HG03159 (cell line): Measurements from ENCODE around the gene ZNF287.
A peak's percentile ranks its signal among the peaks of the same experiment; 100 is the strongest.
"Not testable (repeated sequence)": the region's sequence is repeated elsewhere in the genome, so short reads cannot be mapped to it uniquely, and the experiment has no call there.

ENCODE experiments used
- ATAC-seq: cut with Tn5 transposase; IDR thresholded peaks from one replicate; pipeline ENCODE4 v1.9.1; 2021; ENCODE audit warnings: mild to moderate bottlenecking, moderate library complexity; ENCODE audit not compliant: unreplicated experiment

The ZNF287 gene

GRCh38 chr17:16568541-16569357 is at the start of gene ZNF287:
Gene ZNF287 (minus strand): TSS chr17:16569204. CDS start chr17:16567731, 1,473 bp downstream.
- peak; percentile 93 for ATAC-seq

- ATAC-seq: no peak
Measured at GRCh38 chr17:16617481-16618060, 48.6 kb upstream of the ZNF287 start.

DNA sequence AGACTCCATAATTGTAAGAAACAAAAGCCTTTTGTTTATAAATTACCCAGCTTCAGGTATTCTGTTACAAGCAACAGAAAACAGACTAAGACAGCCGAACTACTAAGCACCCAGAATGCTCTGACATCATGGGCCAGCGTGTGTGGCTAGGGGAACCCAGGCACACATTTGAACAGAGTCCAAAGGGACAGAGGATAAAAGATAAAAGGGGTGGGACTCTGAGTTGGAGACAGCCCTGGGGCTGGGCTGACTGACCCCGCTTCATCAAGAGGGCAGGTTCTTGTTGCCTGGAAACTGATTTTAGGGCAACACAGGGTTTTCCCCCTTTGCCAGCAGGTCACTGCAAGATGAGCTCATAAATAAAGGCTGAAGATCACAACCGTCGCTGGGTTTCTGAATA is 30.5 kb upstream of the ZNF287 start:
- ATAC-seq: no peak

- no peak for ATAC-seq
Measured at GRCh38 chr17:16593356-16594102, 24.5 kb upstream of the ZNF287 start.

DNA sequence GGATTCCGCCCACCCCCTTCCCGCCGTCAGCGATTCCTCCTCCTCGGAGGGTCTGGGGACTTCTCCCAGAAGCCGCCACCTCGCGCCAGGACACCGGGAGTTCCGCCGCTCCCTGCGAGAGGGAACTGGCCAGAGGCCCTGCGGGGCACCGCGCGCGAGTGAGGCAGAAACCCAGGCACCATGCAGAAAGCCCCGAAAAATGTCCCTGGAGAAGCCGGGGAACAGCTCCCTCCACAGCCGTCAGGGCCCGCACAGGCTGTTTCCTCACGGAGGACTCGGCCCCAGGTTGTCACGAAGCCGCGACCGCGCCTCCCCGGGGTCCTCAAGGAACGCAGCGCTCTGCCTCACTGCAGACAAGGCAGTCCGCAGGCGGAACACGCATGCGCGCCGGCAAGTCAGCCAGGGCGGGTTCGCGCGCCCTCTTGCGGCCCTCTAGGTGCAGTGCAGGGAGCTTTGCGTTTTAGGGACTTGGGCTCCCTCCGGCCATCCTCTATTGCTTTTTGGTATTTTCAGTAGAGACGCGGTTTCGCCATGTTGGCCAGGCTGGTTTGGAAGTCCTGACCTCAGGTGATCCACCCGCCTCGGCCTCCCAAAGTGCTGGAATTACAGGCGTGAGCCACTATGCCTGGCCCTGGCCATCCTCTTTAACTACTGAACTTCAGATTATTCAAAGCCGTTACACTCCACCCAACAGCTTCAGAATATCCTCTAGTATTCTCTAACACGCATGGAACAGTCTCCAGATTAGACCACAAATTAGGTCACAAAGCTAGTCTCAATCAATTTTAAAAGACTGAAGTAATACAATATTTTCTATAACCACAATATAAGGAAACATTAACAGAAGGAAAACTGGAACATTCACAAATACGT is 20.3 kb upstream of the ZNF287 start:
- ATAC-seq: peak; percentile 84

DNA sequence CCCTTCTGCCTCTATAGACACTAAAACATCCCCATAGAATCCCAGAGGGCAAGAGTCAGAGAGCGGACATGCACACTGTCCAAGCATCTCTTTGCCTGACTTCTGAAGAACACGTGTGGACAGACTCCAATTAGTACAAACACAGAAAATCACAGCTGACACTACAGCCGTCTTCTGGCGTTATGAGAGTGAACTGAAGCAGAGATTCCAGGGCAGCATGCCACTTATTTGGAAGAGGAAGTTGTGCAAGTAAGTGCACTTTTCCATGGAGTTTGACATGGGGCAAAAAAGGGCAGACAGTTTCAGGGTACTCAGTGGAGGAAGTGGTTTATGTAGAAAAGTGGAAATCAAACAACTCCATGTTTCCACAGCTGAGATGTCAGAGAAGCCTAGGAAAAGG is 16.8 kb upstream of the ZNF287 start:
- no peak for ATAC-seq

DNA sequence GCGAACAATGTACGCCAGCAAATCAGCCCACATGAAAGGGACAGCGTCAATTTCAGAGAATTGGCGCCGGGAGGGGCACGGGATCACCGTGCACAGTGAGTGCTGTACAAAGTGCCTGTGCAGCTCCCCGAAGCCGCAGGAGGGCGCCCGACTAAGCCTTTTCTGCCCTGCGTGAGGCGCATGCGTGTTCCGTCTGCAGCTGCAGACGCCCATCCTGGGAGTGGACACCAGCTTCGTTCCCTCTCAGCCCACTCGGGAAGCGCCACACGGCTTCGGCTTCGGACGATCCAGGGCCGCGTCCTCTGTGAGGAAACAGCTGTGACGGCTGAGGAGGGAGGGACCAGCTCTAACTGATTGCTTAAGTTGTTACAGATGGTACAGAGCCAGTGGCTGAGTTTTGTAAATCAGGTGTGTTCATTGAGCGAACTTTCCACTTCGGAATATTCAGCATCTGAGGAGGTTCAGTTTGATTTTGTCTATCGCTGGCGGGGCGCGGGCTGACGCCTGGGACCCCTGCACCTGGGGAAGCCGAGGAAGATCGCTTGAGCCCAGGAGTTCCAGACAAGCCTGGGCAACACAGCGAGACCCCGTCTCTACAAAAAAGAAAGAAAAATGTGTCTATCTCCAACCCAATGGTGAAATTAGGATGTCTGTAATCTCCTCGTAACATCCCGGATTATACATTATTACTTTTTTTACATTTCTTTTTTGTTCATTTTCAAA is 15.4 kb upstream of the ZNF287 start:
- ATAC-seq: no peak

GRCh38 chr17:16583781-16584180 is 14.8 kb upstream of the ZNF287 start:
- ATAC-seq: no peak

DNA sequence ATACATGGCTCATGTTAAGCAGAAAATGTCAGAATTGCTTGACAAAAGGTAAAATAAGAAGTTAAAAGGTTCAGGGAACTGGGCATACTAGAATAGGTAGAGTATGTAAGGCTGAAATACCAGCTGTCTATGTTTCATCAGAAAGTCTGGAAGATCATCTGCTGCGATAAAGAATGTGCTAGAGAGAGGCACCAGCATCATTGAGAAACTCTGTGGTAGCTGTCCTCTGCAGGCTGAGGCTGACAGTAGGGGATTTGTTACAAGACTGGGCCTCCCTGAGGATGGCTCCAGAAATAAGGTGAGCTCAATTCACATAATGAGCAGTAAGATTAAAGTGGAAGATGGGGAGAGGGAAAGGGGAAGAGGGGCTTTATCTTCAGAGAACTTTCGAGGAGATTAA is 4.5 kb upstream of the ZNF287 start:
- no peak for ATAC-seq

DNA sequence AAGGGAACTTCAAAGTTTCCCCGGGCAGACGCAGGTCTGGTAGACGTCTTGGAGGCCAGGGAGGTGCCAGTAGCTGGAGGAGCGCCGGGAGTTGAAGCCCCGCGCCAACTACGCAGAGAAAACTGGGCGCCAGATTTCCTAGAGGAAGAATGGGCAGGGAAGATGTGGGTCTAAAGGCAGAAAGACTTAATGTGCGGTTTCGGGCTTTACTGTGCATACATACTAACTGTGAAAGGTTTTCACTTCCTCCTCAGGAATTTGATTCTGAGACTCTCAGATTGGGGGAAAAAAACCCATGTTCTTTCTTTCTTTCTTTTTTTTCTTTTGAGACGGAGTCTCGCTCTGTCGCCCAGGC is 331 bp upstream of the ZNF287 start:
- no peak for ATAC-seq

GRCh38 chr17:16552637-16553045 is 16.4 kb downstream of the ZNF287 start:
- no peak for ATAC-seq

- ATAC-seq: no peak
Measured at GRCh38 chr17:16551878-16552636, 16.9 kb downstream of the ZNF287 start.

- no peak for ATAC-seq
Measured at GRCh38 chr17:16537130-16537458, 31.9 kb downstream of the ZNF287 start.

- ATAC-seq: no peak
Measured at GRCh38 chr17:16534236-16534635, 34.8 kb downstream of the ZNF287 start.

DNA sequence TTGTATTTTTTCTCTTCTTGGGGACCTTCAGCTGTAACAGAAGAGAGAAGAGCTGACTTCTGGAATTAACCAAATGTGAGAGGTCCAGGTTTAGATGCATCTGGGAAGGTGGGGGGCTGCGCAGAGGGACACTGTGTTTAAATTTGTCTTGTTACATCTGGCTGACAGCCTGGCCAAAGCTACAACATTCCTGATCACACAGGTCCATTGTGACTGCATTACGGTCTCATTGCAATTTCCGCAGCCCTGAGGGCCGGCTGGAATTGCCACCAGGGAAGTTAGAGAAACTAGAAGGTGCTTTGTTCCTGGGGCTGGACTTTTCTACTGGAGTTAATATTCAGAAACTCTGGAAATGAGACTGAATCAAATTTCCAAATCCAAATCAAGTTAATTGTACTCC is 39.1 kb downstream of the ZNF287 start:
- no peak for ATAC-seq

DNA sequence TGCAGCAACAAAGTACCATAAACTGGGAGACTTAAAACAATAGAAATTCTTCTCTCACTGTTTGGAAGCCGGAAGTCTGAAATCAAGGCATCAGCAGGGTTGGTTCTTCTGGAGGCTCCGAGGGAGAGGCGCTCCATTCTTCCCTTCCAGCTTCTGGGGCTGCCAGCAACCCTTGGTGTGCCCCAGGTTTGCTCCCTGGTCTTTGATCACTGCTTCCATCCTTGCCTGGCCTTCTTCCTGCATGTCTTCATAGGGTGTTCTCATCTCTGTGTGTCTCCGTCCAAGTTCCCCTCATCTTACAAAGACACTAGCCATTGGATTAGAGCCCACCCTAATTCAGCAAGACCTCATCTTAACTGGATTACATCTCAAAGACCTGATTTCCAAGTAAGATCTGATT is 41.7 kb downstream of the ZNF287 start:
- no peak for ATAC-seq

DNA sequence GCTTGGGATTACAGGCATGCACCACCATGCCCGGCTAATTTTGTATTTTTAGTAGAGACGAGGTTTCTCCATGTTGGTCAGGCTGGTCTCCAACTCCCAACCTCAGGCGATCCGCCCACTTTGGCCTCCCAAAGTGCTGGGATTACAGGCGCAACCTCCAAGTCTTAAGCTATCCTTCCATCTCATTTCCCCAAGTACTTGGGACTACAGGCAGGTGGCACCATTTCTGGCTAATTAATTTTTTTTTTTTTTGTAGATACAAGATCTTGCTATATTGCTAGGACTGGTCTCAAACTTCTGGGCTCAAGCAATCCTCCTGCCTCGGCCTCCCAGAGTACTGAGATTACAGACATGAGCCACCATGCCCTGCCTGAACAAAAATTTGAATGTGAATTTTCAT is 43.4 kb downstream of the ZNF287 start:
- not testable (repeated sequence) for ATAC-seq

DNA sequence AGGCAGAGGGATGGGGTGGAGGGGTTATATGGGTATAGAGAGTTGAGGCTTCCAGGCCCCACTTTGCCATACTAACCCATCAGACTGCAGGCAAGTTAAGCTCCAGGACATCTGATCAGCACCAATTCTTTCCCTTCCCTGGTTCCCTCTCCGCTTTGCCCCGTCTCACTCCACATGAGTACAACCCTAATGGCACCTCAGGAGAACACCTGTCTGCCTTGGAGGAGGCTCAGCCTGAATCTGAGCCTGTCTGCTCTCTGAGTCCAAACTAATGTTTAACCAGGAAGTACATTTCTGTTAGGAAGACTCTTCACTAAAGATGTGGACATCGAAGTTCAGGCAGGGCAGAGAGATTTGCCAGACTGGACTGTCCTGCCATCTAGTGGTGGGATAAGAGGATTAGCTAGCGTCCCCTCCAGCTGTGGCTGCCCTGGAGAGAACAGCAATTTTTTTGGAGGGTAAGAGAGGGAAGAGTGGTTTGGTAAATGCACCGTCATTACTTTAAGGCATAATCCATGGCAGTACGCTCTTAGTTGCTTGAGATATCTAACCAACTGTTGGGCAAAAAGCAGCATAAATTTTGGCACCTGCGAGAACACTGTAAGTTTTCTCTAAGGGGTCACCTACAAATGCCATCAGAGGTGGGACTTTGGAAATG is 47.8 kb downstream of the ZNF287 start:
- ATAC-seq: peak; percentile 66

DNA sequence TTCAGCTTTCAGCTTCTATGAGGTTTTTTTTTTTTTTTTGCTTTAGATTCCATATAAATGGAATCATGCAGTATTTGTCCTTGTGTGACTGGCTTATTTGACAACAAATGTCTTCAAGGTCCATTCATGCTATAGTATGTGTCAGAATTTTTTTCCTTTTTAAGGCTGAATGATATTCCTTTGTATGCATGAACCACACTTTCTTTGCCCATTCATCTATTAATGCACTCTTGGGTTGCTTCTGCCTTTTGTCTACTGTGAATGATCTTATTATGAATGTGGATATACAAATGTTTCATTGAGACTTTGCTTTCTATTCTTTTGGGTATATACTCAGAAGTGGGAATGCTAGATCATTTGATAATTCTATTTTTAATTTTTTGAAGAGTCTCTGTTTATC is 50.0 kb downstream of the ZNF287 start:
- no peak for ATAC-seq
